ENCODE results near the gene XRN2. TPM values are rescaled to one million over a fixed set of nuclear protein-coding genes. Genes with fewer than 3 reads are reported as not detected.
A peak's percentile ranks its signal among the peaks of the same experiment; 100 is the strongest.

XRN2 gene
- total and polyA plus RNA-seq, 2 donors, result 29.5 to 69.6 TPM

DNA sequence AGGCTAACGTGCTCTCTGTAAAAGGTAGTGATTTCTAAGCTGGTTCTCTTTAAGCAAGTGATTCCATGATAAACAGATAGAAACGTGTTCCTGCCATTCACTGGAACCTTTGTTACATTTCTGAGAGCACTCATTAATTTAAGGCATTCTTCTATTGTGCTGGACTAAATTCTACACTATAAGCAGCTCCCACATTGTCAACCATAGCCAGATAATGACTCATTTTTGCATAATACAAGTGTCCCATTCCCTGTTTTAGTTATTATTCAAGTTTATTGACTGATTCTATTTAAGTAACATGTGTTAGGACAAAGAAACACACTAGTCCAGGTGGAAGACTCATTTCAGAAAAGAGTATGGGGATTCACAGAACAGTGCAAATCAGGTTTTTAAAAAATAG lies 13.5 kb upstream of the XRN2 start:
- Histone ChIP-seq H3K9me3 (ENCODE audit: control insufficient read depth in 2 of 2, insufficient read depth in 1 of 2, low read length in 1 of 2) (no peaks in the 10 kb centered on the region), H3K36me3 (ENCODE audit: control insufficient read depth in 2 of 2, insufficient read depth in 2 of 2, low read length in 1 of 2) (no peaks in the 10 kb centered on the region), H3K4me1 (ENCODE audit: control insufficient read depth in 2 of 2, insufficient read depth in 2 of 2, low read length in 2 of 2) (no peaks in the 10 kb centered on the region), H3K27me3 (ENCODE audit: control insufficient read depth in 2 of 2, insufficient read depth in 1 of 2, low read length in 1 of 2) (no peaks in the 10 kb centered on the region), H3K4me3 (ENCODE audit: low read length in 2 of 2) (no peak overlapping the region), H3K27ac (ENCODE audit: low read depth in 1 of 2, low read length in 1 of 2) (no peak overlapping the region)
- 43% methylated on average over 2 of the region's 2 CpGs for WGBS
- no peak for DNase-seq (ENCODE audit: low read depth in 6 of 9, low spot score in 9 of 9)

GRCh38 chr20:21291026-21291425 lies 12.1 kb upstream of the XRN2 start:
- Histone ChIP-seq H3K27me3 (ENCODE audit: control insufficient read depth in 2 of 2, insufficient read depth in 1 of 2, low read length in 1 of 2) (no peaks in the 10 kb centered on the region), H3K36me3 (ENCODE audit: control insufficient read depth in 2 of 2, insufficient read depth in 2 of 2, low read length in 1 of 2) (no peaks in the 10 kb centered on the region), H3K4me1 (ENCODE audit: control insufficient read depth in 2 of 2, insufficient read depth in 2 of 2, low read length in 2 of 2) (no peaks in the 10 kb centered on the region), H3K4me3 (ENCODE audit: low read length in 2 of 2) (no peak overlapping the region), H3K9me3 (ENCODE audit: control insufficient read depth in 2 of 2, insufficient read depth in 1 of 2, low read length in 1 of 2) (no peaks in the 10 kb centered on the region), H3K27ac (ENCODE audit: low read depth in 1 of 2, low read length in 1 of 2) (no peak overlapping the region)
- DNase-seq (ENCODE audit: low read depth in 6 of 9, low spot score in 9 of 9), result no peak
- WGBS, result 98% methylated on average over 2 of the region's 2 CpGs

GRCh38 chr20:21294755-21295154 lies 8.4 kb upstream of the XRN2 start:
- no peaks in the 10 kb centered on the region for H3K4me1 ChIP-seq (ENCODE audit: control insufficient read depth in 2 of 2, insufficient read depth in 2 of 2, low read length in 2 of 2)
- DNase-seq (ENCODE audit: low read depth in 6 of 9, low spot score in 9 of 9), result no peak
- no peak overlapping the region for H3K27ac ChIP-seq (ENCODE audit: low read depth in 1 of 2, low read length in 1 of 2)
- WGBS, result 90% methylated on average over 5 of the region's 5 CpGs
- peaks cover 0 to 3% of the 10 kb centered on the region in 2 donors for H3K27me3 ChIP-seq (ENCODE audit: control insufficient read depth in 2 of 2, insufficient read depth in 1 of 2, low read length in 1 of 2)
- no peaks in the 10 kb centered on the region for H3K36me3 ChIP-seq (ENCODE audit: control insufficient read depth in 2 of 2, insufficient read depth in 2 of 2, low read length in 1 of 2)
- H3K4me3 ChIP-seq (ENCODE audit: low read length in 2 of 2), result no peak overlapping the region
- no peaks in the 10 kb centered on the region for H3K9me3 ChIP-seq (ENCODE audit: control insufficient read depth in 2 of 2, insufficient read depth in 1 of 2, low read length in 1 of 2)

- DNase-seq (ENCODE audit: low read depth in 6 of 9, low spot score in 9 of 9), result no peak
- 81% methylated on average over 9 of the region's 9 CpGs for WGBS
- peaks cover 0 to 3% of the 10 kb centered on the region in 2 donors for H3K27me3 ChIP-seq (ENCODE audit: control insufficient read depth in 2 of 2, insufficient read depth in 1 of 2, low read length in 1 of 2)
- H3K4me3 ChIP-seq (ENCODE audit: low read length in 2 of 2), result peak overlapping the region; percentile 71 to 81
- peaks cover 2 to 14% of the 10 kb centered on the region in 2 donors for H3K4me1 ChIP-seq (ENCODE audit: control insufficient read depth in 2 of 2, insufficient read depth in 2 of 2, low read length in 2 of 2)
- H3K9me3 ChIP-seq (ENCODE audit: control insufficient read depth in 2 of 2, insufficient read depth in 1 of 2, low read length in 1 of 2), result no peaks in the 10 kb centered on the region
- H3K36me3 ChIP-seq (ENCODE audit: control insufficient read depth in 2 of 2, insufficient read depth in 2 of 2, low read length in 1 of 2), result peaks cover 0 to 2% of the 10 kb centered on the region in 2 donors
- H3K27ac ChIP-seq (ENCODE audit: low read depth in 1 of 2, low read length in 1 of 2), result no peak overlapping the region
Measured at GRCh38 chr20:21301940-21302663, 1.0 kb upstream of the XRN2 start.

GRCh38 chr20:21302664-21303060 lies 469 bp upstream of the XRN2 start:
- H3K4me3 ChIP-seq (ENCODE audit: low read length in 2 of 2), result peak overlapping the region; percentile 71 to 81
- peak in 2 of 9 donors; percentile 13 to 18 for DNase-seq (ENCODE audit: low read depth in 6 of 9, low spot score in 9 of 9)
- no peaks in the 10 kb centered on the region for H3K9me3 ChIP-seq (ENCODE audit: control insufficient read depth in 2 of 2, insufficient read depth in 1 of 2, low read length in 1 of 2)
- no peaks in the 10 kb centered on the region for H3K27me3 ChIP-seq (ENCODE audit: control insufficient read depth in 2 of 2, insufficient read depth in 1 of 2, low read length in 1 of 2)
- peaks cover 2 to 14% of the 10 kb centered on the region in 2 donors for H3K4me1 ChIP-seq (ENCODE audit: control insufficient read depth in 2 of 2, insufficient read depth in 2 of 2, low read length in 2 of 2)
- 8% methylated on average over 12 of the region's 12 CpGs for WGBS
- peaks cover 0 to 2% of the 10 kb centered on the region in 2 donors for H3K36me3 ChIP-seq (ENCODE audit: control insufficient read depth in 2 of 2, insufficient read depth in 2 of 2, low read length in 1 of 2)
- H3K27ac ChIP-seq (ENCODE audit: low read depth in 1 of 2, low read length in 1 of 2), result peak overlapping the region; percentile 91 to 99

DNA sequence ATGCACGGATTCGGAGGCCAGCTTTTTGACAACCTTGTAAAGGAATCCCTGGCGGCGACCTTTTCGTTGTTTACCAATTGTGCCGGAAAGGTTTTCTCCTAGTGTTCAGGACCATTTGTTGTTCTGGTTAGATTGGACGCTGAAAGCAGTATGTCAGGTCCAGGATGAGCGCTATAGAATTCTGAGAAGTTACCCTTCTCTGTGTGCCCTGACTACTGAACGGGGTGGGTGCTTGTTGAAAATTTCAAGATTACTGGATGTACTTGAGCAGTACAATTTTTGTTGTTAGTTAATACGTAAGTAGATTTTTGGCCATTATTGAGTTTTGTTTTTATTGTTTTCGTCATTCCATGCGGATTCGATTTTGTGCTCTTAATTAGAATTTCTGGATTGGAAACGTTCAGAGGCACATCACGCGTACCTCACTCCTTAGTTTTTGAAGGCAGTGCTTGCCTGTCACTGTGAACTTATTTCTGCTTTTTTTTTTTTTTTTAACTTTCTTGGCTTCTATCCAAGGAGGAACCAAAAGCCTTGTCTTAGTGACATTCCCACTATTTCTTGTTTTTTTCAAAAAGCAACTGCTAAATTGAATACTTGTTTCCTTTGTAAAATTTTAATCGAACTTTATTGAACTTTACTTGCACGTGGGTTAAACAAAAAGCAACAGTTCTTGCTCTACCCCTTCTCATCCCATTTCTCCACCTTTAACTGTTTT lies 898 bp downstream of the XRN2 start:
- H3K27me3 ChIP-seq (ENCODE audit: control insufficient read depth in 2 of 2, insufficient read depth in 1 of 2, low read length in 1 of 2), result no peaks in the 10 kb centered on the region
- peak in 1 of 9 donors; percentile 23 for DNase-seq (ENCODE audit: low read depth in 6 of 9, low spot score in 9 of 9)
- WGBS, result 1% methylated on average over 18 of the region's 18 CpGs
- peaks cover 2 to 14% of the 10 kb centered on the region in 2 donors for H3K4me1 ChIP-seq (ENCODE audit: control insufficient read depth in 2 of 2, insufficient read depth in 2 of 2, low read length in 2 of 2)
- H3K27ac ChIP-seq (ENCODE audit: low read depth in 1 of 2, low read length in 1 of 2), result peak overlapping the region; percentile 91 to 99
- H3K9me3 ChIP-seq (ENCODE audit: control insufficient read depth in 2 of 2, insufficient read depth in 1 of 2, low read length in 1 of 2), result no peaks in the 10 kb centered on the region
- H3K4me3 ChIP-seq (ENCODE audit: low read length in 2 of 2), result peak overlapping the region; percentile 71 to 81
- H3K36me3 ChIP-seq (ENCODE audit: control insufficient read depth in 2 of 2, insufficient read depth in 2 of 2, low read length in 1 of 2), result peaks cover 0 to 2% of the 10 kb centered on the region in 2 donors

- H3K36me3 ChIP-seq (ENCODE audit: control insufficient read depth in 2 of 2, insufficient read depth in 2 of 2, low read length in 1 of 2), result peaks cover 0 to 2% of the 10 kb centered on the region in 2 donors
- 95% methylated on average over 2 of the region's 2 CpGs for WGBS
- no peak overlapping the region for H3K4me3 ChIP-seq (ENCODE audit: low read length in 2 of 2)
- peaks cover 2 to 14% of the 10 kb centered on the region in 2 donors for H3K4me1 ChIP-seq (ENCODE audit: control insufficient read depth in 2 of 2, insufficient read depth in 2 of 2, low read length in 2 of 2)
- no peaks in the 10 kb centered on the region for H3K9me3 ChIP-seq (ENCODE audit: control insufficient read depth in 2 of 2, insufficient read depth in 1 of 2, low read length in 1 of 2)
- no peak overlapping the region for H3K27ac ChIP-seq (ENCODE audit: low read depth in 1 of 2, low read length in 1 of 2)
- H3K27me3 ChIP-seq (ENCODE audit: control insufficient read depth in 2 of 2, insufficient read depth in 1 of 2, low read length in 1 of 2), result no peaks in the 10 kb centered on the region
- DNase-seq (ENCODE audit: low read depth in 6 of 9, low spot score in 9 of 9), result no peak
Measured at GRCh38 chr20:21308340-21308739, 5.2 kb downstream of the XRN2 start.

GRCh38 chr20:21309678-21310467 lies 6.7 kb downstream of the XRN2 start:
- 95% methylated on average over 2 of the region's 2 CpGs for WGBS
- H3K27me3 ChIP-seq (ENCODE audit: control insufficient read depth in 2 of 2, insufficient read depth in 1 of 2, low read length in 1 of 2), result no peaks in the 10 kb centered on the region
- H3K36me3 ChIP-seq (ENCODE audit: control insufficient read depth in 2 of 2, insufficient read depth in 2 of 2, low read length in 1 of 2), result peaks cover 0 to 2% of the 10 kb centered on the region in 2 donors
- H3K27ac ChIP-seq (ENCODE audit: low read depth in 1 of 2, low read length in 1 of 2), result no peak overlapping the region
- no peak overlapping the region for H3K4me3 ChIP-seq (ENCODE audit: low read length in 2 of 2)
- H3K9me3 ChIP-seq (ENCODE audit: control insufficient read depth in 2 of 2, insufficient read depth in 1 of 2, low read length in 1 of 2), result no peaks in the 10 kb centered on the region
- DNase-seq (ENCODE audit: low read depth in 6 of 9, low spot score in 9 of 9), result no peak
- peaks cover 0 to 4% of the 10 kb centered on the region in 2 donors for H3K4me1 ChIP-seq (ENCODE audit: control insufficient read depth in 2 of 2, insufficient read depth in 2 of 2, low read length in 2 of 2)
